Dendritic cell treated with granulocyte-macrophage colony-stimulating factor and Interleukin-4, amounts not matched to agents 40 ng/mL and 50 ng/mL, for 4 days (primary cell): ENCODE measurements around the gene SELPLG.
"Not testable (repeated sequence)": the region's sequence is repeated elsewhere in the genome, so short reads cannot be mapped to it uniquely, and the experiment has no call there.

ENCODE experiments used
- H3K27ac Mint-ChIP-seq: one replicate; pipeline ENCODE4 v1.8.0; 2022; ENCODE audit warnings: mild to moderate bottlenecking, mixed read lengths
- H3K27me3 Mint-ChIP-seq: one replicate; pipeline ENCODE4 v1.8.0; 2022; ENCODE audit warnings: mild to moderate bottlenecking, mixed read lengths
- H3K36me3 Mint-ChIP-seq: one replicate; pipeline ENCODE4 v1.8.0; 2022; ENCODE audit warnings: low read depth, mixed read lengths
- H3K4me1 Mint-ChIP-seq: one replicate; pipeline ENCODE4 v1.8.0; 2022; ENCODE audit warnings: low read depth, mixed read lengths
- H3K4me3 Mint-ChIP-seq: one replicate; pipeline ENCODE4 v1.8.0; 2022; ENCODE audit warnings: mild to moderate bottlenecking, moderate library complexity, mixed read lengths
- H3K9me3 Mint-ChIP-seq: one replicate; pipeline ENCODE4 v1.8.0; 2022; ENCODE audit warnings: mixed read lengths
- intact Hi-C: fragments of 100-400 bp; cut with micrococcal nuclease; formaldehyde crosslinking; loops from one replicate; pipeline ENCODE4 v1.15.0; 2022

The SELPLG gene

GRCh38 chr12:108627134-108627920 is 6.4 kb downstream of the SELPLG start:
- H3K4me1 Mint-ChIP-seq, result peaks cover 79% of the 10 kb centered on the region
- H3K27ac Mint-ChIP-seq, result peak overlapping the region; percentile 95
- H3K4me3 Mint-ChIP-seq, result peak overlapping the region; percentile 9
- intact Hi-C loops, result no loop called here
- H3K36me3 Mint-ChIP-seq, result peaks cover 98% of the 10 kb centered on the region
- H3K9me3 Mint-ChIP-seq, result no peaks in the 10 kb centered on the region
- no peaks in the 10 kb centered on the region for H3K27me3 Mint-ChIP-seq

GRCh38 chr12:108625228-108625627 is 8.5 kb downstream of the SELPLG start:
- intact Hi-C loops, result no loop called here
- H3K4me1 Mint-ChIP-seq, result peaks cover 73% of the 10 kb centered on the region
- peaks cover 100% of the 10 kb centered on the region for H3K36me3 Mint-ChIP-seq
- H3K4me3 Mint-ChIP-seq, result no peak overlapping the region
- H3K27me3 Mint-ChIP-seq, result no peaks in the 10 kb centered on the region
- H3K27ac Mint-ChIP-seq, result peak overlapping the region; percentile 89
- no peaks in the 10 kb centered on the region for H3K9me3 Mint-ChIP-seq

GRCh38 chr12:108623577-108623976 is 10.1 kb downstream of the SELPLG start:
- peaks cover 94% of the 10 kb centered on the region for H3K36me3 Mint-ChIP-seq

GRCh38 chr12:108622921-108623514 is 10.7 kb downstream of the SELPLG start:
- Mint-ChIP-seq H3K4me1 (peaks cover 75% of the 10 kb centered on the region), H3K27ac (peak overlapping the region; percentile 89), H3K4me3 (no peak overlapping the region), H3K9me3 (no peaks in the 10 kb centered on the region), H3K27me3 (no peaks in the 10 kb centered on the region), H3K36me3 (peaks cover 88% of the 10 kb centered on the region)
- intact Hi-C loops, result no loop called here

More at GRCh38 chr12:108623577-108623976, 10.1 kb downstream of the SELPLG start:
- intact Hi-C loops, result no loop called here
- H3K9me3 Mint-ChIP-seq, result no peaks in the 10 kb centered on the region
- H3K27me3 Mint-ChIP-seq, result no peaks in the 10 kb centered on the region
- H3K4me3 Mint-ChIP-seq, result no peak overlapping the region
- peaks cover 75% of the 10 kb centered on the region for H3K4me1 Mint-ChIP-seq
- peak overlapping the region; percentile 89 for H3K27ac Mint-ChIP-seq

- Mint-ChIP-seq H3K9me3 (no peaks in the 10 kb centered on the region), H3K27ac (peak overlapping the region; percentile 89), H3K27me3 (no peaks in the 10 kb centered on the region), H3K36me3 (peaks cover 87% of the 10 kb centered on the region), H3K4me3 (no peak overlapping the region), H3K4me1 (peaks cover 77% of the 10 kb centered on the region)
- intact Hi-C loops, result no loop called here
These were observed 11.3 kb downstream of the SELPLG start for GRCh38 chr12:108622421-108622820.

GRCh38 chr12:108621161-108621560 is 12.5 kb downstream of the SELPLG start:
- H3K9me3 Mint-ChIP-seq, result peaks cover 6% of the 10 kb centered on the region
- H3K4me3 Mint-ChIP-seq, result no peak overlapping the region
- intact Hi-C loops, result no loop called here

GRCh38 chr12:108620236-108620879 is 13.3 kb downstream of the SELPLG start:
- intact Hi-C loops, result no loop called here
- Mint-ChIP-seq H3K4me3 (no peak overlapping the region), H3K36me3 (peaks cover 82% of the 10 kb centered on the region), H3K4me1 (peaks cover 79% of the 10 kb centered on the region), H3K27me3 (no peaks in the 10 kb centered on the region), H3K9me3 (peaks cover 10% of the 10 kb centered on the region), H3K27ac (peak overlapping the region; percentile 3)

More at GRCh38 chr12:108621161-108621560, 12.5 kb downstream of the SELPLG start:
- Mint-ChIP-seq H3K27ac (peak overlapping the region; percentile 89), H3K27me3 (no peaks in the 10 kb centered on the region), H3K4me1 (peaks cover 83% of the 10 kb centered on the region), H3K36me3 (peaks cover 87% of the 10 kb centered on the region)

- H3K4me1 Mint-ChIP-seq, result peaks cover 80% of the 10 kb centered on the region
- H3K27ac Mint-ChIP-seq, result peak overlapping the region; percentile 3
- H3K4me3 Mint-ChIP-seq, result no peak overlapping the region
- peaks cover 74% of the 10 kb centered on the region for H3K36me3 Mint-ChIP-seq
- intact Hi-C loops, result loop anchor here (2.0 to 10.0 kb wide), 2 partner anchors 15 to 475 kb away; partner anchors contain the start of genes ALKBH2 and UNG
- no peaks in the 10 kb centered on the region for H3K27me3 Mint-ChIP-seq
- H3K9me3 Mint-ChIP-seq, result peaks cover 10% of the 10 kb centered on the region
These were observed 14.1 kb downstream of the SELPLG start for GRCh38 chr12:108619369-108620160.

GRCh38 chr12:108618953-108619274 is 14.8 kb downstream of the SELPLG start:
- not testable (repeated sequence) for H3K27me3 Mint-ChIP-seq, H3K4me3 Mint-ChIP-seq
- Mint-ChIP-seq H3K4me1 (peaks cover 83% of the 10 kb centered on the region), H3K27ac (peak overlapping the region; percentile 53), H3K9me3 (peaks cover 10% of the 10 kb centered on the region), H3K36me3 (peaks cover 67% of the 10 kb centered on the region)
- intact Hi-C loops, result loop anchor here (1.0 to 10.0 kb wide), 3 partner anchors 16 to 476 kb away; partner anchors contain the start of genes ALKBH2 and UNG

GRCh38 chr12:108618079-108618952 is 15.4 kb downstream of the SELPLG start:
- Mint-ChIP-seq H3K27ac (peak overlapping the region; percentile 53), H3K27me3 (no peaks in the 10 kb centered on the region), H3K9me3 (peaks cover 10% of the 10 kb centered on the region), H3K4me3 (no peak overlapping the region), H3K36me3 (peaks cover 61% of the 10 kb centered on the region), H3K4me1 (peaks cover 83% of the 10 kb centered on the region)
- intact Hi-C loops, result loop anchor here (1.0 to 10.0 kb wide), 3 partner anchors 16 to 476 kb away; partner anchors contain the start of genes ALKBH2 and UNG

GRCh38 chr12:108616941-108617858 is 16.5 kb downstream of the SELPLG start:
- Mint-ChIP-seq H3K36me3 (peaks cover 50% of the 10 kb centered on the region), H3K9me3 (peaks cover 10% of the 10 kb centered on the region), H3K27me3 (no peaks in the 10 kb centered on the region), H3K4me1 (peaks cover 78% of the 10 kb centered on the region), H3K4me3 (no peak overlapping the region), H3K27ac (peak overlapping the region; percentile 3)
- intact Hi-C loops, result loop anchor here (10.0 kb wide), 1 partner anchor 478 kb away; the partner anchor contains the start of genes ALKBH2 and UNG

- Mint-ChIP-seq H3K27me3 (no peaks in the 10 kb centered on the region), H3K27ac (peak overlapping the region; percentile 3), H3K36me3 (peaks cover 42% of the 10 kb centered on the region), H3K4me3 (no peak overlapping the region), H3K4me1 (peaks cover 70% of the 10 kb centered on the region), H3K9me3 (peaks cover 10% of the 10 kb centered on the region)
- intact Hi-C loops, result loop anchor here (10.0 kb wide), 1 partner anchor 478 kb away; the partner anchor contains the start of genes ALKBH2 and UNG
These were observed 17.3 kb downstream of the SELPLG start for GRCh38 chr12:108616359-108616758.
